Measurements from ENCODE around the gene CNGB1. TPM values are rescaled to one million over a fixed set of nuclear protein-coding genes. Genes with fewer than 3 reads are reported as not detected.

CNGB1 gene
- total RNA-seq, 1 experiment from 2014 or later, result 0.04 TPM

DNA sequence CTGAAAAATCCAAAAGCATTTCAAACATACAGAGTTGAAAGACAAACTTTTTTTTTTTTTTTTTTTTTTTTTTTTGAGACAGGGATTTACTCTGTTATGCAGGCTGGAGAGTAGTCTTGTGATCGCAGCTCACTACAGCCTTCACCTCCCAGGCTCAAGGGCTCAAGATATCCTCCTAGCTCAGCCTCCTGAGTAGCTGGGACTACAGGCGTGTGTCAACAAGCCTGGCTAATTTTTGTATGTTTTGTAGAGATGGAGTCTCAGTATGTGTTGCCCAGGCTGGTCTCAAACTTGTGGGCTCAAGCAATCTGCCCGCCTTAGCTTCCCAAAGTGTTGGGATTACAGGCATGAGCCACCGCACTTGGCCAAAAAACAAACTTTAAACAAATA lies 104.4 kb downstream of the CNGB1 start:
- no peaks in the 10 kb centered on the region for H3K36me3 ChIP-seq (ENCODE audit: low read depth, low read length)
- no peaks in the 10 kb centered on the region for H3K79me2 ChIP-seq (ENCODE audit: low read length)
- no peak overlapping the region for H3K4me3 ChIP-seq (ENCODE audit: low read length)
- H3K4me1 ChIP-seq (ENCODE audit: insufficient read depth, low read length), result peaks cover 30% of the 10 kb centered on the region
- H3K27ac ChIP-seq (ENCODE audit: low read length), result no peak overlapping the region
- no peak overlapping the region for H2AFZ ChIP-seq (ENCODE audit: low read length)
- CTCF ChIA-PET, result no interaction called here
- no peaks in the 10 kb centered on the region for H3K9me3 ChIP-seq (ENCODE audit: low read length)
- POLR2A ChIA-PET (ENCODE audit: unreplicated experiment), result no interaction called here
- no peaks in the 10 kb centered on the region for H3K9me2 ChIP-seq (replicated peaks; ENCODE audit: low read length)
- no peaks in the 10 kb centered on the region for H3K27me3 ChIP-seq (ENCODE audit: low read length)
- no TSS peak for BruUV-seq (replicated peaks)
- intact Hi-C loops (cut with micrococcal nuclease), result no loop called here
- H3K9ac ChIP-seq (ENCODE audit: low read length), result no peak overlapping the region
- DNase-seq, result no peak
- H3K4me2 ChIP-seq (ENCODE audit: low read length), result no peak overlapping the region
- H3F3A ChIP-seq (ENCODE audit: low read length, unreplicated experiment), result no peaks in the 10 kb centered on the region
- H4K20me1 ChIP-seq (ENCODE audit: low read length), result no peaks in the 10 kb centered on the region
- no peak for ATAC-seq
- TF ChIP-seq EZH2 (IDR thresholded peaks at IDR 0.05; ENCODE audit: low read length, unreplicated experiment) (no peak), EZH2phosphoT487 (IDR thresholded peaks at IDR 0.05; ENCODE audit: borderline replicate concordance, low read length) (no peak)
- TF ChIP-seq, protein P1, sequence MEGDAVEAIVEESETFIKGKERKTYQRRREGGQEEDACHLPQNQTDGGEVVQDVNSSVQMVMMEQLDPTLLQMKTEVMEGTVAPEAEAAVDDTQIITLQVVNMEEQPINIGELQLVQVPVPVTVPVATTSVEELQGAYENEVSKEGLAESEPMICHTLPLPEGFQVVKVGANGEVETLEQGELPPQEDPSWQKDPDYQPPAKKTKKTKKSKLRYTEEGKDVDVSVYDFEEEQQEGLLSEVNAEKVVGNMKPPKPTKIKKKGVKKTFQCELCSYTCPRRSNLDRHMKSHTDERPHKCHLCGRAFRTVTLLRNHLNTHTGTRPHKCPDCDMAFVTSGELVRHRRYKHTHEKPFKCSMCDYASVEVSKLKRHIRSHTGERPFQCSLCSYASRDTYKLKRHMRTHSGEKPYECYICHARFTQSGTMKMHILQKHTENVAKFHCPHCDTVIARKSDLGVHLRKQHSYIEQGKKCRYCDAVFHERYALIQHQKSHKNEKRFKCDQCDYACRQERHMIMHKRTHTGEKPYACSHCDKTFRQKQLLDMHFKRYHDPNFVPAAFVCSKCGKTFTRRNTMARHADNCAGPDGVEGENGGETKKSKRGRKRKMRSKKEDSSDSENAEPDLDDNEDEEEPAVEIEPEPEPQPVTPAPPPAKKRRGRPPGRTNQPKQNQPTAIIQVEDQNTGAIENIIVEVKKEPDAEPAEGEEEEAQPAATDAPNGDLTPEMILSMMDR (conservative IDR thresholded peaks at IDR 0.05; ENCODE audit: low read depth, low read length), result no peak

DNA sequence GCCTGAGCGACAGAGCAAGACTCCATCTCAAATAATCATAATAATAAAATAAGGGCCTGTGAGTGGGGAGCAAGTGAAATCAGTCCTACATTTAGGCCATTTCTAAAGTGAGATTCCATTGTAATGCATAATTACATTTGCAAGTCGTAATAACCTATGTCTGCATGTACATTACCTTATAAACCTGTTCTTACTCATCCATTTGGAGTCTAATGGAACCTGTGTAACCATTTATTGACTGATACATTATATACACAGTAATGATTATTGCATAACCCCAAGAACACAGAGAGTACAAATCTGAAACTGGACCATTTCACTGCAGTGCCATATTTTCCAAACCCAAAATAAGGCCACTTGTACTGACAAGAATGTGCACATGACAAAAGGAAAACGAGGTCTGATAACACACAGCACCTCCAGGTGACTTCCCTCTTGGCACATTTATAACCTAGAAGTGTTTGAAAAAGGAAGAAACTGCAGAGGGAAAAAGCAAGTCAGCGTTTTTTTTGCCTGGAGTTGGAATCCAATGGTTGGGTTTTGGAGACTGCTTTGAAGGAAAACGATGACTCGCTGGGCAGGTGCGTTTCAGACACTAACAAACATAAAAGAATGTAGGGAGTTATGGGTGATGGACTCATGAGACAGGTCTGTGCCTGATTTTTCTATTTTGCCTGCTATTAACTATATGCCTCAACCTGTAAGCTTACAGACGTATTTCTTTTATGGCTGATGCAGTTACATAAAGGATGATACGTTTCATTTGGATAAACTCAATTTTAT lies 105.0 kb downstream of the CNGB1 start:
- Histone ChIP-seq H4K20me1 (ENCODE audit: low read length) (no peaks in the 10 kb centered on the region), H3K9me3 (ENCODE audit: low read length) (no peaks in the 10 kb centered on the region), H3K4me2 (ENCODE audit: low read length) (peak overlapping the region; percentile 38; the same call in 1 of the 2 replicates), H3K27ac (ENCODE audit: low read length) (no peak overlapping the region), H3K27me3 (ENCODE audit: low read length) (no peaks in the 10 kb centered on the region), H3K4me3 (ENCODE audit: low read length) (no peak overlapping the region), H2AFZ (ENCODE audit: low read length) (no peak overlapping the region), H3F3A (ENCODE audit: low read length, unreplicated experiment) (no peaks in the 10 kb centered on the region), H3K9ac (ENCODE audit: low read length) (no peak overlapping the region), H3K9me2 (replicated peaks; ENCODE audit: low read length) (no peaks in the 10 kb centered on the region), H3K79me2 (ENCODE audit: low read length) (no peaks in the 10 kb centered on the region), H3K36me3 (ENCODE audit: low read depth, low read length) (no peaks in the 10 kb centered on the region), H3K4me1 (ENCODE audit: insufficient read depth, low read length) (peaks cover 25% of the 10 kb centered on the region)
- peak; percentile 57 for DNase-seq
- TF ChIP-seq EZH2 (IDR thresholded peaks at IDR 0.05; ENCODE audit: low read length, unreplicated experiment), result no peak
- TF ChIP-seq, protein P1 (conservative IDR thresholded peaks at IDR 0.05; ENCODE audit: low read depth, low read length), result no peak
- no peak for TF ChIP-seq EZH2phosphoT487 (IDR thresholded peaks at IDR 0.05; ENCODE audit: borderline replicate concordance, low read length)
- peak; percentile 64 for ATAC-seq
- intact Hi-C loops (cut with micrococcal nuclease), result no loop called here
- ChIA-PET CTCF (no interaction called here), POLR2A (ENCODE audit: unreplicated experiment) (no interaction called here)
- BruUV-seq (replicated peaks), result no TSS peak

All from PC-3 (cell line).